ENCODE results near the gene PCDH19.

DNA sequence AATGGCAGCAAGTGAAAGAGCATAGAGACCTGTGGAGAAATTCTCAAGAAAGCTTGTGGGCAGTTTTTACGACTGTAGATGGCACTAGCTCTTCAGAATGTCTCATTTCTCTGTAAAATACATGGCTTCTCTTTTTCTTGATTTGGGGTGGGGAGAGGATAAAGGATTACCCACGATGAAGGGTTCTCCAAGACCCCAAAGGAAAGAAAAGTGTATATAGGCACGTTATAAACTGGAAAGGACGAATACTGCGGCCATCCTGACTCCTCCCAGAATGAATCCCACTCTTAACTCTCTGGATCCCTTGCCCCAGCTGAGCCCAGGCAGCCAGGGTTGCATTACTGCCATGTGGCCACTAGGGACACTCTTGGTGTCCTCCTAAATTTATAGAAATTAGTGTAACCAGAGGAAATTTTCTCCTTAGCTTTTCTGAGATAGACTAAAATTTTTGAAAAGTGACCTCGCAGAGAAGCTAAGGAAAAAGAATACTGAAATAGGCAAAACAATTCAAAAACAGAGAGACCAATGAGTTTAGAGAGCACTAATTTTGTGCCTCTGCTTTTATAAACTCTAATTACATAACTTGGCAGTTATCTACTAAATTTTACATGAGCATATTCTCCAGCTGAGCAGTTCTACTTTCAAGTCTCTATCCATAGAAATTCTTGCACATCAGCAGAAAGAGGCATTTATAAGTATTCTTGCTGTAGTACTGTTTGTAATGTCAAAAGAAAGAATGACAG lies 37.8 kb upstream of the PCDH19 start:
- TF ChIP-seq GLI4 (CRISPR knock-in tag; IDR thresholded peaks at IDR 0.05; ENCODE audit: borderline replicate concordance) (no peak), MIER3 (CRISPR knock-in tag; IDR thresholded peaks at IDR 0.05; ENCODE audit: borderline replicate concordance) (no peak), ZZZ3 (CRISPR knock-in tag; IDR thresholded peaks at IDR 0.05; ENCODE audit: borderline replicate concordance) (no peak), ZNF749 (CRISPR knock-in tag; IDR thresholded peaks at IDR 0.05; ENCODE audit: borderline replicate concordance) (no peak), HNRNPUL1 (IDR thresholded peaks at IDR 0.05; ENCODE audit: low read depth, low read length) (no peak), MXI1 (IDR thresholded peaks at IDR 0.05; ENCODE audit: borderline replicate concordance, low read depth, low read length) (no peak), EP300 (IDR thresholded peaks at IDR 0.05; ENCODE audit: low read depth in 2 of 2, low read length in 2 of 2) (no peak), EP300 (CRISPR knock-in tag; IDR thresholded peaks at IDR 0.05; ENCODE audit: borderline replicate concordance) (no peak), ZNF660 (CRISPR knock-in tag; IDR thresholded peaks at IDR 0.05; ENCODE audit: borderline replicate concordance, low read depth) (no peak), YY1 (IDR thresholded peaks at IDR 0.05; ENCODE audit: insufficient read depth, insufficient replicate concordance, low read depth, low read length) (no peak), ZNF296 (CRISPR knock-in tag; conservative IDR thresholded peaks at IDR 0.05) (no peak)
- TF ChIP-seq, protein P1, sequence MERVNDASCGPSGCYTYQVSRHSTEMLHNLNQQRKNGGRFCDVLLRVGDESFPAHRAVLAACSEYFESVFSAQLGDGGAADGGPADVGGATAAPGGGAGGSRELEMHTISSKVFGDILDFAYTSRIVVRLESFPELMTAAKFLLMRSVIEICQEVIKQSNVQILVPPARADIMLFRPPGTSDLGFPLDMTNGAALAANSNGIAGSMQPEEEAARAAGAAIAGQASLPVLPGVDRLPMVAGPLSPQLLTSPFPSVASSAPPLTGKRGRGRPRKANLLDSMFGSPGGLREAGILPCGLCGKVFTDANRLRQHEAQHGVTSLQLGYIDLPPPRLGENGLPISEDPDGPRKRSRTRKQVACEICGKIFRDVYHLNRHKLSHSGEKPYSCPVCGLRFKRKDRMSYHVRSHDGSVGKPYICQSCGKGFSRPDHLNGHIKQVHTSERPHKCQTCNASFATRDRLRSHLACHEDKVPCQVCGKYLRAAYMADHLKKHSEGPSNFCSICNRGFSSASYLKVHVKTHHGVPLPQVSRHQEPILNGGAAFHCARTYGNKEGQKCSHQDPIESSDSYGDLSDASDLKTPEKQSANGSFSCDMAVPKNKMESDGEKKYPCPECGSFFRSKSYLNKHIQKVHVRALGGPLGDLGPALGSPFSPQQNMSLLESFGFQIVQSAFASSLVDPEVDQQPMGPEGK (CRISPR knock-in tag; IDR thresholded peaks at IDR 0.05): no peak
- TF ChIP-seq, protein P2, sequence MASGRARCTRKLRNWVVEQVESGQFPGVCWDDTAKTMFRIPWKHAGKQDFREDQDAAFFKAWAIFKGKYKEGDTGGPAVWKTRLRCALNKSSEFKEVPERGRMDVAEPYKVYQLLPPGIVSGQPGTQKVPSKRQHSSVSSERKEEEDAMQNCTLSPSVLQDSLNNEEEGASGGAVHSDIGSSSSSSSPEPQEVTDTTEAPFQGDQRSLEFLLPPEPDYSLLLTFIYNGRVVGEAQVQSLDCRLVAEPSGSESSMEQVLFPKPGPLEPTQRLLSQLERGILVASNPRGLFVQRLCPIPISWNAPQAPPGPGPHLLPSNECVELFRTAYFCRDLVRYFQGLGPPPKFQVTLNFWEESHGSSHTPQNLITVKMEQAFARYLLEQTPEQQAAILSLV (CRISPR knock-in tag; IDR thresholded peaks at IDR 0.05; ENCODE audit: borderline replicate concordance): no peak
